HepG2 (cell line): Measurements from ENCODE around the gene PIEZO1. TPM values are rescaled to one million over a fixed set of nuclear protein-coding genes. Genes with fewer than 3 reads are reported as not detected.

Experiments used
- ATAC-seq: fragments of 200-7000 bp; cut with Tn5 transposase; 3 replicates; pipeline ENCODE4 v1.9.1; 2020; ENCODE audit warnings: mild to moderate bottlenecking, moderate library complexity
- BruUV-seq: library from RNA; stranded (reverse); fragments of 400-500 nt; replicated peaks from 2 replicates; lab custom pipeline; 2021; lab: Mats Ljungman, UMichigan
- CTCF ChIA-PET: fragments of 300-600 bp; formaldehyde crosslinking; extraction: SDS; loops from one replicate; lab custom pipeline; 2021; ENCODE audit warnings: low total read pairs, inconsistent platforms, low intra/inter-chr PET ratio; lab: Yijun Ruan, JAX
- POLR2A ChIA-PET: fragments of 350-600 bp; sonication (Branson Sonifier 250); formaldehyde crosslinking; loops from one replicate; lab custom pipeline; 2020; ENCODE audit warnings: antibody characterized with exemption, inconsistent platforms; lab: Yijun Ruan, JAX
- DNase-seq: peaks from one replicate; pipeline ENCODE4 v3.0.0-alpha.2; 2015; ENCODE audit warnings: low spot score
- FAIRE-seq: peaks from 3 replicates; lab custom pipeline; 2011; peaks lifted over from hg19 to GRCh38; lab: Jason Lieb, UNC
- H2AFZ ChIP-seq: one replicate; pipeline ENCODE4 v1.6.1; 2011; ENCODE audit warnings: low read length, inconsistent platforms
- H3K27ac ChIP-seq: fragments of 300-600 bp; 3 replicates; pipeline ENCODE4 v1.8.0; 2011; ENCODE audit warnings: mixed run types, mild to moderate bottlenecking, mixed read lengths, low read length, inconsistent platforms; ENCODE audit not compliant: insufficient read depth; ENCODE audit errors: extremely low read length
- H3K27me3 ChIP-seq, 2 experiments: fragments of 200-600 bp in 1 of 2; 2 replicates in 1 of 2; 3 replicates in 1 of 2; pipeline versions ENCODE4 v1.6.0 to v1.8.0; 2011; ENCODE audit warnings: low read length in 2 of 2, mild to moderate bottlenecking in 2 of 2, moderate library complexity in 2 of 2, inconsistent platforms in 1 of 2; ENCODE audit not compliant: insufficient read depth in 2 of 2, control insufficient read depth in 1 of 2
- H3K36me3 ChIP-seq, 2 experiments: fragments of 200-600 bp in 1 of 2; replicated peaks in 1 of 2; 2 replicates in 1 of 2; 3 replicates in 1 of 2; pipeline versions ENCODE4 v1.5.1 to v1.8.0; 2011; ENCODE audit warnings: low read length in 2 of 2, inconsistent platforms in 1 of 2; ENCODE audit not compliant: insufficient read depth in 2 of 2, control insufficient read depth in 1 of 2
- H3K4me1 ChIP-seq: 2 replicates; pipeline ENCODE4 v1.5.1; 2012; ENCODE audit warnings: low read length, inconsistent platforms; ENCODE audit not compliant: insufficient read depth
- H3K4me2 ChIP-seq: 2 replicates; pipeline ENCODE4 v1.6.0; 2011; ENCODE audit warnings: low read depth, low read length, inconsistent platforms
- H3K4me3 ChIP-seq, 3 experiments: fragments of 200-600 bp in 1 of 3; sonication (generic), shearing (Covaris generic) in 1 of 3; replicated peaks in 1 of 3; 2 replicates each; pipeline ENCODE4 v1.5.1; 2011 to 2016; ENCODE audit warnings: low read length in 3 of 3, inconsistent platforms in 2 of 3, low read depth in 2 of 3, mild to moderate bottlenecking in 2 of 3, control low read depth in 1 of 3, mixed read lengths in 1 of 3; ENCODE audit not compliant: insufficient read depth in 1 of 3
- H3K79me2 ChIP-seq: one replicate; pipeline ENCODE4 v1.6.1; 2011; ENCODE audit warnings: low read length, inconsistent platforms; ENCODE audit not compliant: insufficient read depth
- H3K9ac ChIP-seq: 2 replicates; pipeline ENCODE4 v1.6.0; 2011; ENCODE audit warnings: mild to moderate bottlenecking, low read depth, low read length, inconsistent platforms; ENCODE audit not compliant: insufficient read depth
- H3K9me3 ChIP-seq: 2 replicates; pipeline ENCODE4 v1.5.1; 2012; ENCODE audit warnings: mild to moderate bottlenecking, low read length
- H4K20me1 ChIP-seq: 2 replicates; pipeline ENCODE4 v1.6.0; 2011; ENCODE audit warnings: inconsistent platforms, mild to moderate bottlenecking, low read length, moderate library complexity; ENCODE audit not compliant: insufficient read depth
- GRHL1 ChIP-seq: sonication (generic); formaldehyde crosslinking; conservative IDR thresholded peaks from 2 replicates; pipeline ENCODE4 v1.8.0; 2022; ENCODE audit warnings: missing genetic modification reagents
- HIC2 ChIP-seq: sonication (generic); formaldehyde crosslinking; IDR thresholded peaks from 2 replicates; pipeline ENCODE4 v1.9.0; 2022; ENCODE audit warnings: low read depth, missing genetic modification reagents
- HNF1A ChIP-seq, 2 experiments: sonication (generic) in 1 of 2; formaldehyde crosslinking in 1 of 2; IDR thresholded peaks; 2 replicates each; pipeline versions ENCODE4 v1.4.0 to v1.6.1; 2016 to 2020; ENCODE audit warnings: borderline replicate concordance in 1 of 2, low read depth in 1 of 2, mild to moderate bottlenecking in 1 of 2, missing genetic modification reagents in 1 of 2
- HOXA3 ChIP-seq: sonication (generic); formaldehyde crosslinking; IDR thresholded peaks from 2 replicates; pipeline ENCODE4 v1.5.0; 2020; ENCODE audit warnings: missing genetic modification reagents
- KDM2A ChIP-seq: sonication (generic); formaldehyde crosslinking; IDR thresholded peaks from 2 replicates; pipeline ENCODE4 v1.4.0; 2020; ENCODE audit warnings: low read depth, missing genetic modification reagents, borderline replicate concordance
- MYC ChIP-seq: sonication (generic); formaldehyde crosslinking; IDR thresholded peaks from 2 replicates; pipeline ENCODE4 v1.9.0; 2021; ENCODE audit warnings: missing genetic modification reagents, borderline replicate concordance
- RXRA ChIP-seq: sonication (generic); formaldehyde crosslinking; IDR thresholded peaks from 2 replicates; pipeline ENCODE4 v1.5.1; 2020; ENCODE audit warnings: missing genetic modification reagents
- ZBTB4 ChIP-seq: sonication (generic); formaldehyde crosslinking; IDR thresholded peaks from 2 replicates; pipeline ENCODE4 v1.4.0; 2020; ENCODE audit warnings: missing genetic modification reagents, mild to moderate bottlenecking, borderline replicate concordance
- ZNF331 ChIP-seq: sonication (generic); formaldehyde crosslinking; IDR thresholded peaks from 2 replicates; pipeline ENCODE4 v1.4.0; 2020; ENCODE audit warnings: missing genetic modification reagents
- ZNF674 ChIP-seq: sonication (generic); formaldehyde crosslinking; IDR thresholded peaks from 2 replicates; pipeline ENCODE4 v1.5.0; 2020; ENCODE audit warnings: low read depth, mild to moderate bottlenecking, missing genetic modification reagents
- WGBS: methylation state at CpG from one replicate; pipeline ENCODE4 v1.1.6; 2017; ENCODE audit warnings: low lambda C conversion rate; 5-methylcytosine and 5-hydroxymethylcytosine counted together
- in situ Hi-C: cut with HindIII; loops from 2 replicates; pipeline ENCODE4 v1.10.0; 2017; ENCODE audit warnings: low pct_unique_long_range_greater_than_20kb; ENCODE audit not compliant: extremely low pct_ligation_motif_present
- intact Hi-C: fragments of 100-400 bp; cut with micrococcal nuclease; formaldehyde crosslinking; loops from one replicate; pipeline ENCODE4 v1.10.0; 2022; ENCODE audit not compliant: unreplicated experiment
- polyA plus RNA-seq, 8 experiments: library from polyadenylated mRNA; depleted of rRNA in 3 of 8; stranded (reverse) in 7 of 8; unstranded in 1 of 8; fragments of >200 nt; fragmentation: Illumina TruSeq in 4 of 8; extraction: Trizol in 4 of 8; gene quantifications; 2 replicates each; pipeline versions ENCODE4 v1.2.1 to v1.2.3, GENCODE V29; 2011 to 2016; ENCODE audit warnings: low read depth in 4 of 8, missing spikeins in 1 of 8, mixed read lengths in 1 of 8; ENCODE audit not compliant: insufficient read depth in 1 of 8
- total RNA-seq, 5 experiments: library from RNA; depleted of rRNA; stranded (reverse); fragments of >200 nt; fragmentation: Illumina TruSeq; extraction: Trizol; gene quantifications; 2 replicates each; pipeline ENCODE4 v1.2.3, GENCODE V29; 2016; ENCODE audit warnings: low read depth in 1 of 5

PIEZO1 gene
- total and polyA plus RNA-seq, 2 of the 13 experiments (the other 11 are each of a cell fraction or from before 2014, with no cell fraction given), result 67.9 to 85.0 TPM

GRCh38 chr16:88821168-88821850 lies 36.3 kb upstream of the PIEZO1 start:
- FAIRE-seq (no peak), ATAC-seq (peak; percentile 70)
- CTCF ChIA-PET, result interaction anchor here (0.6 to 0.8 kb wide), 2 partner anchors 9 to 78 kb away, joined by 3 to 5 read pairs; partner anchors contain the start of gene APRT
- 0 out of 2 replicates have a peak, but pooled peaks have one; percentile 28 for TF ChIP-seq MYC (CRISPR knock-in tag)
- TF ChIP-seq RXRA (CRISPR knock-in tag), result peak; percentile 38; the same call in 1 of the 2 replicates
- TF ChIP-seq KDM2A (CRISPR knock-in tag), result peak; percentile 61
- no peak for TF ChIP-seq GRHL1 (CRISPR knock-in tag)
- TF ChIP-seq ZNF674 (CRISPR knock-in tag), result no peak
- TF ChIP-seq ZBTB4 (CRISPR knock-in tag), result peak; percentile 60; the same call in 1 of the 2 replicates
- peak; percentile 31; the same call in 1 of the 2 replicates for TF ChIP-seq HOXA3 (CRISPR knock-in tag)
- 0 out of 2 replicates have a peak, but pooled peaks have one; percentile 15 for TF ChIP-seq ZNF331 (CRISPR knock-in tag)
- no peak for TF ChIP-seq HNF1A (IDR thresholded peaks at IDR 0.05; ENCODE audit: low read depth)
- TF ChIP-seq HNF1A (CRISPR knock-in tag; IDR thresholded peaks at IDR 0.05; ENCODE audit: borderline replicate concordance), result no peak
- peak; percentile 49; the same call in 1 of the 2 replicates for TF ChIP-seq HIC2

More at GRCh38 chr16:88821168-88821850, 36.3 kb upstream of the PIEZO1 start:
- POLR2A ChIA-PET, result interaction anchor here (1.5 kb wide), 1 partner anchor 10 kb away, joined by 5 read pairs; the partner anchor contains the start of gene APRT
- Histone ChIP-seq H3K79me2 (no peaks in the 10 kb centered on the region), H3K9ac (no peak overlapping the region), H4K20me1 (no peaks in the 10 kb centered on the region), H3K4me2 (no peak overlapping the region), H3K36me3 (no peaks in the 10 kb centered on the region), H3K27ac (no peak overlapping the region), H3K4me3 (no peak overlapping the region), H3K4me1 (peaks cover 23% of the 10 kb centered on the region), H2AFZ (no peak overlapping the region), H3K27me3 (peaks cover 0 to 5% of the 10 kb centered on the region in 2 experiments; a peak in 1 of 5 replicates), H3K9me3 (no peaks in the 10 kb centered on the region)
- intact Hi-C loops (no loop called here), in situ Hi-C loops (no loop called here)
- DNase-seq, result no peak
- BruUV-seq, result no TSS peak
- WGBS, result 48% methylated on average over 15 of the region's 22 CpGs
